ENCODE measurements around the gene KMT2D. TPM values are rescaled to one million over a fixed set of nuclear protein-coding genes. Genes with fewer than 3 reads are reported as not detected.

The KMT2D gene, protein sequence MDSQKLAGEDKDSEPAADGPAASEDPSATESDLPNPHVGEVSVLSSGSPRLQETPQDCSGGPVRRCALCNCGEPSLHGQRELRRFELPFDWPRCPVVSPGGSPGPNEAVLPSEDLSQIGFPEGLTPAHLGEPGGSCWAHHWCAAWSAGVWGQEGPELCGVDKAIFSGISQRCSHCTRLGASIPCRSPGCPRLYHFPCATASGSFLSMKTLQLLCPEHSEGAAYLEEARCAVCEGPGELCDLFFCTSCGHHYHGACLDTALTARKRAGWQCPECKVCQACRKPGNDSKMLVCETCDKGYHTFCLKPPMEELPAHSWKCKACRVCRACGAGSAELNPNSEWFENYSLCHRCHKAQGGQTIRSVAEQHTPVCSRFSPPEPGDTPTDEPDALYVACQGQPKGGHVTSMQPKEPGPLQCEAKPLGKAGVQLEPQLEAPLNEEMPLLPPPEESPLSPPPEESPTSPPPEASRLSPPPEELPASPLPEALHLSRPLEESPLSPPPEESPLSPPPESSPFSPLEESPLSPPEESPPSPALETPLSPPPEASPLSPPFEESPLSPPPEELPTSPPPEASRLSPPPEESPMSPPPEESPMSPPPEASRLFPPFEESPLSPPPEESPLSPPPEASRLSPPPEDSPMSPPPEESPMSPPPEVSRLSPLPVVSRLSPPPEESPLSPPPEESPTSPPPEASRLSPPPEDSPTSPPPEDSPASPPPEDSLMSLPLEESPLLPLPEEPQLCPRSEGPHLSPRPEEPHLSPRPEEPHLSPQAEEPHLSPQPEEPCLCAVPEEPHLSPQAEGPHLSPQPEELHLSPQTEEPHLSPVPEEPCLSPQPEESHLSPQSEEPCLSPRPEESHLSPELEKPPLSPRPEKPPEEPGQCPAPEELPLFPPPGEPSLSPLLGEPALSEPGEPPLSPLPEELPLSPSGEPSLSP (N-terminal part only)
- total RNA-seq: 100 to 1,000 TPM; 164 to 186 (median 182) TPM
- total RNA-seq (2013): 54.6 TPM

DNA sequence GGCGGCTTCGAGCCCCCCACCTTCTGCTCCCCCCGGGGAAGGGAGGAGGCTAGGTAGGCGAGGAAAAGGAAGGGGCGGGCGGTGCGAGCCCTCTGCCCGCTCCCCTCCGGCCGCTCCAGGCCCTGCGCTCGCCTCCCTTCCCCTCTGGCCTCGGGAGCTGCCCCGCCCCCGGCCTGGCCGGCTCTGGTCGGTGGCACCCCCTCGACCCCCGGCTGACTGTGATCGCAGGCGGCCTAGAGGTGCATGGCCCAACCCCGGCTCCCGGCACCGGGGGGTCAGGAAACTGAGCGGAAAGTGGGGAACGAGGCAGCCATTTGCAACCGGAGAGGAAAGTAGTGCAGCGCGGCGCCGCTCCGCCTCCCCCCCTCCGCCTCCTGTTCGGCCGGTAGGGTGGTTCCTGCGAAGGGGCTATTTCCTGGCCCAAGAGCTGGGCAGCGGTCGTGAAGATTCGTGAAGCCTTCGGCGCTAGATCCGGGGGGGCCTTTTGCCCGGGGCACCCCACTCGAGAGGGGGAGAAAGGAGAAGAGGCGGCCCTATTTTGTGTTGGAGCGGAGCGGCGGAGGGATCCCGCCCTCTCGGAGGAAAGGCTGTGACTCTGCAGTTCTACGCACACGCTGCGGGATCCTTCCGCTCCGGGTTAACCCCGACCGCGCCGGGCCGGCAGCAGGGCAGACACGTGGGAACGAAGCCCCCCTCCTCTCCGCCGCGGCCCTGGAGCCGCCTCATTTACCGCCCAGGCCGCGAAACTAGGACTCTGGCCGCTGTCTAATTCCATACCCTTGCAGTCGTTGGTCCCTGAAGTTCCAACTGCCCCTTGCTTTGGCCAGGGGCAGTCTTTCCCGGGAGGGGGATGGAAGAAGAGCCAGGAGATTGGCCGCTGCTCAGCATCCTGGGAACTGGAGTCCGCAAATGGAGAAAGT, at the start of gene KMT2D:
TSS of gene KMT2D (minus strand) at position 558 of the 920 bp plus-strand sequence. CDS start 5,470 bp downstream, outside the sequence.
- peak within 1 kb of the TSS; percentile 91 for H3K4me3 Mint-ChIP-seq
- Histone ChIP-seq H3K27ac (ENCODE audit: low read length) (peak within 1 kb of the TSS; percentile 77), H3K9me3 (ENCODE audit: control insufficient read depth, insufficient read depth, low read length) (no peaks in the 10 kb centered on the region), H3K27me3 (ENCODE audit: control insufficient read depth, insufficient read depth, low read length) (no peaks in the 10 kb centered on the region), H3K4me3 (ENCODE audit: low read length) (peak within 1 kb of the TSS; percentile 68), H3K4me1 (ENCODE audit: control insufficient read depth, insufficient read depth, low read length) (peaks cover 47% of the 10 kb centered on the region), H3K36me3 (ENCODE audit: control insufficient read depth, insufficient read depth, low read length) (no peaks in the 10 kb centered on the region)
- peak within 1 kb of the TSS; percentile 87 to 92 for H3K27ac Mint-ChIP-seq
- no peaks in the 10 kb centered on the region for H3K9me3 Mint-ChIP-seq
- no peaks in the 10 kb centered on the region for H3K27me3 Mint-ChIP-seq (ENCODE audit: low read depth in 2 of 2)
- H3K36me3 Mint-ChIP-seq: no peaks in the 10 kb centered on the region
- TF ChIP-seq, protein P1, sequence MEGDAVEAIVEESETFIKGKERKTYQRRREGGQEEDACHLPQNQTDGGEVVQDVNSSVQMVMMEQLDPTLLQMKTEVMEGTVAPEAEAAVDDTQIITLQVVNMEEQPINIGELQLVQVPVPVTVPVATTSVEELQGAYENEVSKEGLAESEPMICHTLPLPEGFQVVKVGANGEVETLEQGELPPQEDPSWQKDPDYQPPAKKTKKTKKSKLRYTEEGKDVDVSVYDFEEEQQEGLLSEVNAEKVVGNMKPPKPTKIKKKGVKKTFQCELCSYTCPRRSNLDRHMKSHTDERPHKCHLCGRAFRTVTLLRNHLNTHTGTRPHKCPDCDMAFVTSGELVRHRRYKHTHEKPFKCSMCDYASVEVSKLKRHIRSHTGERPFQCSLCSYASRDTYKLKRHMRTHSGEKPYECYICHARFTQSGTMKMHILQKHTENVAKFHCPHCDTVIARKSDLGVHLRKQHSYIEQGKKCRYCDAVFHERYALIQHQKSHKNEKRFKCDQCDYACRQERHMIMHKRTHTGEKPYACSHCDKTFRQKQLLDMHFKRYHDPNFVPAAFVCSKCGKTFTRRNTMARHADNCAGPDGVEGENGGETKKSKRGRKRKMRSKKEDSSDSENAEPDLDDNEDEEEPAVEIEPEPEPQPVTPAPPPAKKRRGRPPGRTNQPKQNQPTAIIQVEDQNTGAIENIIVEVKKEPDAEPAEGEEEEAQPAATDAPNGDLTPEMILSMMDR (IDR thresholded peaks at IDR 0.05): no peak
- intact Hi-C loops (cut with micrococcal nuclease): loop anchor here (1.0 to 5.0 kb wide), 2 partner anchors 9 to 52 kb away; partner anchors contain the start of genes LMBR1L and RHEBL1
- H3K4me1 Mint-ChIP-seq: peaks cover 57% of the 10 kb centered on the region in 2 donors
- ATAC-seq: peak; percentile 79 to 88 (median 79)
- WGBS (ENCODE audit: insufficient coverage): 0% methylated on average over 74 of the region's 74 CpGs
- peak; percentile 83 to 96 for DNase-seq

DNA sequence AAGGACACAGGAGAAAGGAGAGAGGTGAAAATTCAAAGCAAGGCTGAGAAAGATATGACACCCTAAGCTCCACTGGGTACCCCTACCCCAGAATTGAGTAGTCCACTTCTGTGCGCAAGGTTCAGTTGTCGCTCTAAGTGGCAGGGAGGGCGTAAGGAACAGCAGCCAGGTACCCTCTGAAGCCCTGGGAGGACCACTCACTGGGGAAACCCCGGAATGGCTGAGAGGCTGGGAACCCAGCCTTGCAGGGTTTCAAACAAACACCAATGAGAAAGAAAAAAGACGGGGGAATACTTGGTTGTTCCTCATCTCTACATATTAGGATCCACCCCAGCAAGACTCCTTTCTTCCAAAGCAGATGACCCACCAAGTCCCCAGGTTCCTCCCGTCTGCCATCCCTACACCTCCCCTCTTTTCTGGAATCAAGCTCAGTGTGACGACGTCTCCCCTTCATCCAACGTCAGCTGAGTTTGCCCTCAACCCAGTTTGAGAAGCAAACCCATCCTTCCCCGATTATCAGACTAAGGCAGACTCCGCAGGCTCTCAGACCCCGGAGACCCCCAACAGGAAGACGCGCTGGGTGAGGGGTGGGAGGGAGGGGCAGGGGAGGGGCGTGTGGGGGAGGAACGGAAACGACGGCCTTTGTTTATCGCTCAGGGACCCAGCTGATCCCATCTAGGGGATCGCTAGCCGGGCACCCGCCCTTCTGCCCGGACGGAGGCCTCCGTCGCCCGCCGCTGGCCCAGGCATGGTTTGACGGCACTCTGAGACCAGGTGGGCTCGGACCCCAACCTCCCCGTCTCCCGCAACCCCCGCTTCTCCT, 49.3 kb upstream of the KMT2D start:
- TF ChIP-seq, protein P1 (IDR thresholded peaks at IDR 0.05): no peak
- 7% methylated on average over 31 of the region's 33 CpGs for WGBS (ENCODE audit: insufficient coverage)
- Histone ChIP-seq H3K27ac (ENCODE audit: low read length) (peak overlapping the region; percentile 94), H3K27me3 (ENCODE audit: control insufficient read depth, insufficient read depth, low read length) (no peaks in the 10 kb centered on the region), H3K9me3 (ENCODE audit: control insufficient read depth, insufficient read depth, low read length) (no peaks in the 10 kb centered on the region), H3K4me3 (ENCODE audit: low read length) (peak overlapping the region; percentile 96), H3K4me1 (ENCODE audit: control insufficient read depth, insufficient read depth, low read length) (peaks cover 26% of the 10 kb centered on the region), H3K36me3 (ENCODE audit: control insufficient read depth, insufficient read depth, low read length) (peaks cover 6% of the 10 kb centered on the region)
- Mint-ChIP-seq H3K4me1 (peaks cover 28 to 50% of the 10 kb centered on the region in 2 donors), H3K9me3 (no peaks in the 10 kb centered on the region), H3K4me3 (peak overlapping the region; percentile 100), H3K36me3 (no peaks in the 10 kb centered on the region), H3K27me3 (ENCODE audit: low read depth in 2 of 2) (no peaks in the 10 kb centered on the region), H3K27ac (peak overlapping the region; percentile 98)
- peak in 1 of 2 donors; percentile 51 for DNase-seq
- intact Hi-C loops (cut with micrococcal nuclease): loop anchor here (1.0 to 5.0 kb wide), 3 partner anchors 20 to 48 kb away; partner anchors contain the start of gene KMT2D
- ATAC-seq: no peak

DNA sequence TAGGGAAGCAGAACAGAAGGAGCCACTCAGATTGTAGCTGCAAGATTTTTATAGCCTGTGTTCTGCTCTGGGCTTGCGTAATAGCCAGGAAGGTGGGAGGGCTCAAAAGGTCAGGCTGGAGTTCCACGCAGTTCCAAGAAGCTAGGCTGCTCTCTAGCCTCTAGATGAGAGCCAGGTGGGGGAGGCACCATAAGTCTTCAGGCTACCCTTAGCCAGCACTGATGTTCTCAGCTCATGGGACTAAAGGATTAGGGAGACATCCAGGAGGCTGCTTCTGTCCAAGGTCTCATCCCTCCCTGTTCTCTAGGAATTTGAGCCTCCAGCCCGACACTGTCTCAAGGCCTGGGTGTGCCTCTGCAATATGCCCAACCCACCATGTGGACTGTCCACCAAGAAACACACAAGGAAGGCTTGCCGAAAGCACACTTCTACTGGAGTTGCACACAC, 48.4 kb upstream of the KMT2D start:
- Histone ChIP-seq H3K36me3 (ENCODE audit: control insufficient read depth, insufficient read depth, low read length) (peaks cover 15% of the 10 kb centered on the region), H3K27ac (ENCODE audit: low read length) (no peak overlapping the region), H3K4me1 (ENCODE audit: control insufficient read depth, insufficient read depth, low read length) (peaks cover 32% of the 10 kb centered on the region), H3K4me3 (ENCODE audit: low read length) (no peak overlapping the region), H3K9me3 (ENCODE audit: control insufficient read depth, insufficient read depth, low read length) (no peaks in the 10 kb centered on the region), H3K27me3 (ENCODE audit: control insufficient read depth, insufficient read depth, low read length) (no peaks in the 10 kb centered on the region)
- TF ChIP-seq, protein P1 (IDR thresholded peaks at IDR 0.05): no peak
- 67% methylated on average over 4 of the region's 4 CpGs for WGBS (ENCODE audit: insufficient coverage)
- ATAC-seq (no peak), DNase-seq (peak in 1 of 2 donors; percentile 21)
- H3K9me3 Mint-ChIP-seq: no peaks in the 10 kb centered on the region
- H3K36me3 Mint-ChIP-seq: peaks cover 6% of the 10 kb centered on the region
- H3K27ac Mint-ChIP-seq: peak overlapping the region; percentile 98
- peaks cover 35 to 59% of the 10 kb centered on the region in 2 donors for H3K4me1 Mint-ChIP-seq
- no peaks in the 10 kb centered on the region for H3K27me3 Mint-ChIP-seq (ENCODE audit: low read depth in 2 of 2)
- H3K4me3 Mint-ChIP-seq: peak overlapping the region; percentile 100
- intact Hi-C loops (cut with micrococcal nuclease): no loop called here

Measured in natural killer cell (primary cell).